Bronchial epithelial cell (primary cell): ENCODE results near the gene VTI1A. TPM values are rescaled to one million over a fixed set of nuclear protein-coding genes. Genes with fewer than 3 reads are reported as not detected.
A peak's percentile ranks its signal among the peaks of the same experiment; 100 is the strongest.

Experiments
- DNase-seq: peaks from one replicate; pipeline ENCODE4 v3.0.0-alpha.2; 2010; ENCODE audit warnings: low read depth
- FAIRE-seq: peaks from 2 replicates; lab custom pipeline; 2011; peaks lifted over from hg19 to GRCh38; lab: Jason Lieb, UNC
- H3K27me3 ChIP-seq: 2 replicates; pipeline ENCODE4 v1.5.1; 2011; ENCODE audit warnings: low read length; ENCODE audit not compliant: control insufficient read depth, insufficient read depth
- H3K36me3 ChIP-seq: 2 replicates; pipeline ENCODE4 v1.5.1; 2011; ENCODE audit warnings: low read length; ENCODE audit not compliant: control insufficient read depth, insufficient read depth
- H3K4me3 ChIP-seq: 2 replicates; pipeline ENCODE4 v1.5.1; 2011; ENCODE audit warnings: mild to moderate bottlenecking, low read depth, low read length, control low read depth
- CTCF ChIP-seq: IDR thresholded peaks from 2 replicates; pipeline ENCODE4 v1.5.1; 2011; ENCODE audit warnings: mild to moderate bottlenecking, moderate library complexity, low read length, control low read depth, inconsistent platforms; ENCODE audit not compliant: insufficient read depth, severe bottlenecking
- total RNA-seq: library from RNA; depleted of rRNA; stranded (reverse); fragments of >200 nt; gene quantifications from 2 replicates; pipeline ENCODE4 v1.2.1, GENCODE V29; 2014

VTI1A gene
- total RNA-seq, 1 donor from 2014 or later = 36.6 TPM

- no peak overlapping the region for H3K4me3 ChIP-seq
- no peaks in the 10 kb centered on the region for H3K27me3 ChIP-seq
- FAIRE-seq (no peak), DNase-seq (no peak)
- no peak for TF ChIP-seq CTCF
- peaks cover 12% of the 10 kb centered on the region for H3K36me3 ChIP-seq
These were observed 5.0 kb upstream of the VTI1A start for GRCh38 chr10:112442063-112442462.

- FAIRE-seq = no peak
- H3K4me3 ChIP-seq = peak overlapping the region; percentile 97
- peak; percentile 44 for DNase-seq
- H3K27me3 ChIP-seq = no peaks in the 10 kb centered on the region
- peaks cover 4% of the 10 kb centered on the region for H3K36me3 ChIP-seq
- no peak for TF ChIP-seq CTCF
These were observed 760 bp upstream of the VTI1A start for GRCh38 chr10:112446055-112446854.

- DNase-seq (no peak), FAIRE-seq (no peak)
- H3K36me3 ChIP-seq = peaks cover 4% of the 10 kb centered on the region
- TF ChIP-seq CTCF = no peak
- no peaks in the 10 kb centered on the region for H3K27me3 ChIP-seq
- H3K4me3 ChIP-seq = peak overlapping the region; percentile 97
These were observed 559 bp downstream of the VTI1A start for GRCh38 chr10:112447620-112447928.

- FAIRE-seq (no peak), DNase-seq (no peak)
- Histone ChIP-seq H3K36me3 (peaks cover 4% of the 10 kb centered on the region), H3K27me3 (no peaks in the 10 kb centered on the region), H3K4me3 (no peak overlapping the region)
- no peak for TF ChIP-seq CTCF
These were observed 1.9 kb downstream of the VTI1A start for GRCh38 chr10:112448888-112449287.

- FAIRE-seq (no peak), DNase-seq (no peak)
- no peak for TF ChIP-seq CTCF
These were observed 8.1 kb downstream of the VTI1A start for GRCh38 chr10:112454910-112455779.

More at GRCh38 chr10:112454910-112455779, 8.1 kb downstream of the VTI1A start:
- no peaks in the 10 kb centered on the region for H3K27me3 ChIP-seq
- H3K4me3 ChIP-seq = no peak overlapping the region
- H3K36me3 ChIP-seq = no peaks in the 10 kb centered on the region
